HepG2 (cell line): ENCODE measurements around the gene F2RL3.

Source experiments
- AGO2 ChIP-seq: fragments of 200-400 bp; formaldehyde crosslinking; optimal IDR thresholded peaks from 2 replicates; pipeline ENCODE3; 2017; ENCODE audit warnings: mild to moderate bottlenecking, low read depth, low read length, moderate library complexity
- HDAC6 ChIP-seq: fragments of 200-600 bp; sonication (generic); IDR thresholded peaks from 2 replicates; pipeline ENCODE4 v1.7.0; 2017; ENCODE audit warnings: mild to moderate bottlenecking, antibody characterized with exemption, low read length, low read depth
- IKZF1 ChIP-seq: fragments of 450-650 bp; IDR thresholded peaks from 2 replicates; pipeline ENCODE4 v1.7.1; 2016
- KLF13 ChIP-seq: sonication (generic); formaldehyde crosslinking; IDR thresholded peaks from 2 replicates; pipeline ENCODE4 v1.4.0; 2020; ENCODE audit warnings: mild to moderate bottlenecking, missing genetic modification reagents
- RAD51 ChIP-seq: fragments of 450-650 bp; IDR thresholded peaks from 2 replicates; pipeline ENCODE4 v1.6.1; 2016; ENCODE audit warnings: borderline replicate concordance
- SIN3A ChIP-seq: IDR thresholded peaks from 2 replicates; pipeline ENCODE4 v1.6.1; 2011; ENCODE audit warnings: low read depth, mild to moderate bottlenecking, control low read depth, low read length, borderline replicate concordance
- TAF1 ChIP-seq: sonication (generic); formaldehyde crosslinking; IDR thresholded peaks from 2 replicates; pipeline ENCODE4 v1.4.0; 2020; ENCODE audit warnings: missing genetic modification reagents
- TCF7 ChIP-seq: sonication (generic); IDR thresholded peaks from 2 replicates; pipeline ENCODE4 v1.6.1; 2016; ENCODE audit warnings: antibody characterized with exemption, low read depth
- ZNF354B ChIP-seq: sonication (generic); formaldehyde crosslinking; IDR thresholded peaks from 2 replicates; pipeline ENCODE4 v1.8.0; 2022; ENCODE audit warnings: mild to moderate bottlenecking, missing genetic modification reagents
- TF ChIP-seq, protein P1 (sequence below): sonication (generic); formaldehyde crosslinking; IDR thresholded peaks from 2 replicates; pipeline ENCODE4 v1.5.0; 2020; ENCODE audit warnings: mild to moderate bottlenecking, missing genetic modification reagents, moderate library complexity

DNA sequence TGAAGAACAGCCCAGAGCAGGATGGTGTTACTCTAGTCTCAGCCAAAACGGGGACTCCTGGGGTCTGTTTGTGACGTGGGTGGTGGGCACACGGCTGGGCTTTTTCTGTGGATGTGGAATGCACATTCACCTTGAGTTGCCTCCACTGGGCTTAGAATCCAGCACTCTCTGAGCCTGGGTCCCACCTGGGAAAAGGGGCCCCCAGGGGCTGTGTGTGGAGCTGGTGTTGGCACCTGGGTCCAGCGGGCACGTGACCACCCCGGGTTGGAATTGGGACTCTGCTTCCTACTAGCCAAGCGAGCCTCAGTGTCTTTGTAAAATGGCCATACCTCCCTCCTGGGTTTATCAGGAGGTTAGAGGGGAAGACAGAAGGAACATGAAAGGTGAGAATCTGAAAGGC is 29.2 kb upstream of the F2RL3 start:
- TF ChIP-seq SIN3A (no peak), RAD51 (no peak), ZNF354B (CRISPR knock-in tag) (no peak), IKZF1 (no peak), TCF7 (no peak), AGO2 (no peak), TAF1 (no peak), KLF13 (CRISPR knock-in tag) (no peak), HDAC6 (no peak)
- TF ChIP-seq, protein P1, sequence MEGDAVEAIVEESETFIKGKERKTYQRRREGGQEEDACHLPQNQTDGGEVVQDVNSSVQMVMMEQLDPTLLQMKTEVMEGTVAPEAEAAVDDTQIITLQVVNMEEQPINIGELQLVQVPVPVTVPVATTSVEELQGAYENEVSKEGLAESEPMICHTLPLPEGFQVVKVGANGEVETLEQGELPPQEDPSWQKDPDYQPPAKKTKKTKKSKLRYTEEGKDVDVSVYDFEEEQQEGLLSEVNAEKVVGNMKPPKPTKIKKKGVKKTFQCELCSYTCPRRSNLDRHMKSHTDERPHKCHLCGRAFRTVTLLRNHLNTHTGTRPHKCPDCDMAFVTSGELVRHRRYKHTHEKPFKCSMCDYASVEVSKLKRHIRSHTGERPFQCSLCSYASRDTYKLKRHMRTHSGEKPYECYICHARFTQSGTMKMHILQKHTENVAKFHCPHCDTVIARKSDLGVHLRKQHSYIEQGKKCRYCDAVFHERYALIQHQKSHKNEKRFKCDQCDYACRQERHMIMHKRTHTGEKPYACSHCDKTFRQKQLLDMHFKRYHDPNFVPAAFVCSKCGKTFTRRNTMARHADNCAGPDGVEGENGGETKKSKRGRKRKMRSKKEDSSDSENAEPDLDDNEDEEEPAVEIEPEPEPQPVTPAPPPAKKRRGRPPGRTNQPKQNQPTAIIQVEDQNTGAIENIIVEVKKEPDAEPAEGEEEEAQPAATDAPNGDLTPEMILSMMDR (CRISPR knock-in tag), result no peak
